ENCODE results near the gene TM4SF18. TPM values are rescaled to one million over a fixed set of nuclear protein-coding genes. Genes with fewer than 3 reads are reported as not detected.

The TM4SF18 gene
- total and polyA plus RNA-seq, 4 experiments from 2014 or later = not detected

GRCh38 chr3:149321640-149322039 lies 11.8 kb downstream of the TM4SF18 start:
- POLR2A ChIA-PET (ENCODE audit: partially characterized antibody) = no interaction called here

DNA sequence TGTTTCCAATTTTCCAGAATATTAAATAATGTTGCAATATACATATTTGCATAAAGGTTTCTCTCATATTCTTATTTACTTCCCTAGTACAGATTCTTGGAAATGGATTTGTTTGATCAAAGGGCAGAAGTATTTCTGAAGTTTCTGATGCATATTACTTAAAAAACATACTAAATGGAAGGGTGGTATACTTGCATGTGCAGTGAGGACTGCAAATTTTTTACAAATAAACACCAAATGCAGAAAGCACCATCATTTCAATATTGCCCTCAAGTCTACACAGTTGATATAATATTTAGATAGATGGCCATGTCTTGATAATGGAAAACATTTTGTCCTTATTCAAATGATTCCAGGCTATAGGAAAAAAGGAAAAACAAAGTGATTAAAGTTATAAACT lies 12.3 kb downstream of the TM4SF18 start:
- Histone ChIP-seq H3K36me3 (ENCODE audit: insufficient read depth, low read length) (no peaks in the 10 kb centered on the region), H3K27ac (ENCODE audit: low read depth, low read length) (no peak overlapping the region), H3K4me3 (ENCODE audit: low read length in 2 of 2) (no peak overlapping the region), H3K9me3 (ENCODE audit: control insufficient read depth in 1 of 2, low read length in 2 of 2) (no peaks in the 10 kb centered on the region), H3K4me1 (ENCODE audit: insufficient read depth, low read length) (no peaks in the 10 kb centered on the region), H3K27me3 (ENCODE audit: insufficient read depth, low read length) (no peaks in the 10 kb centered on the region)
- H3K4me3 Mint-ChIP-seq = no peak overlapping the region
- intact Hi-C loops (cut with micrococcal nuclease) = no loop called here
- peaks cover 3 to 6% of the 10 kb centered on the region in 2 donors for H3K27me3 Mint-ChIP-seq
- POLR2A ChIA-PET (ENCODE audit: partially characterized antibody) = no interaction called here
- H3K27ac Mint-ChIP-seq = no peak overlapping the region
- no peaks in the 10 kb centered on the region for H3K36me3 Mint-ChIP-seq
- no peaks in the 10 kb centered on the region for H3K9me3 Mint-ChIP-seq
- no peak for DNase-seq
- CTCF ChIA-PET (ENCODE audit: partially characterized antibody) = no interaction called here
- H3K4me1 Mint-ChIP-seq = no peaks in the 10 kb centered on the region

More at GRCh38 chr3:149321640-149322039, 11.8 kb downstream of the TM4SF18 start:
- Mint-ChIP-seq H3K4me1 (no peaks in the 10 kb centered on the region), H3K27me3 (peaks cover 5 to 6% of the 10 kb centered on the region in 2 donors), H3K4me3 (no peak overlapping the region), H3K9me3 (no peaks in the 10 kb centered on the region), H3K36me3 (no peaks in the 10 kb centered on the region), H3K27ac (no peak overlapping the region)
- intact Hi-C loops (cut with micrococcal nuclease) = no loop called here
- Histone ChIP-seq H3K9me3 (ENCODE audit: control insufficient read depth in 1 of 2, low read length in 2 of 2) (no peaks in the 10 kb centered on the region), H3K4me3 (ENCODE audit: low read length in 2 of 2) (no peak overlapping the region), H3K4me1 (ENCODE audit: insufficient read depth, low read length) (no peaks in the 10 kb centered on the region), H3K27ac (ENCODE audit: low read depth, low read length) (no peak overlapping the region), H3K27me3 (ENCODE audit: insufficient read depth, low read length) (no peaks in the 10 kb centered on the region), H3K36me3 (ENCODE audit: insufficient read depth, low read length) (no peaks in the 10 kb centered on the region)
- CTCF ChIA-PET (ENCODE audit: partially characterized antibody) = no interaction called here
- DNase-seq = no peak

DNA sequence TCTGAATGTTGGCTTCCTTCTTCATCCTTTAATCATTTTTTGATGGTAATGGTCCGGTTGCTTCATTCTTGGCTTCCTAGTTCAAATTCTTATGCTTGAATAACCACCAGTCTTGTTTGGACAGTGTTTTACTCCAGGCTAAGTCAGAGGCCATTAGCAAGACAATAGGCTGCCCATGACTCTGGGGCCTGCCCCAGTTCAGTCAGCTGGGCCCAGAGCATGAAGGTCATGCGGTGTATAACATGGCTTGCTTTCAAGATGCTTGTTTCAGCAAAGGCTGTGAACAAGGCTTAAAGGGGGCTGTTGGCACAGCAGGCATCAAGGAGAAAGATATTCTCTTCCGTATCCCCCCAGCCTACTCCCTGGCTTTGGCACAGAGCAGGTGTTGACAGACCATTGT lies 13.7 kb downstream of the TM4SF18 start:
- Histone ChIP-seq H3K36me3 (ENCODE audit: insufficient read depth, low read length) (no peaks in the 10 kb centered on the region), H3K4me1 (ENCODE audit: insufficient read depth, low read length) (no peaks in the 10 kb centered on the region), H3K9me3 (ENCODE audit: control insufficient read depth in 1 of 2, low read length in 2 of 2) (no peaks in the 10 kb centered on the region), H3K4me3 (ENCODE audit: low read length in 2 of 2) (no peak overlapping the region), H3K27ac (ENCODE audit: low read depth, low read length) (no peak overlapping the region), H3K27me3 (ENCODE audit: insufficient read depth, low read length) (no peaks in the 10 kb centered on the region)
- DNase-seq = peak in 1 of 5 donors; percentile 13
- CTCF ChIA-PET (ENCODE audit: partially characterized antibody) = no interaction called here
- no peaks in the 10 kb centered on the region for H3K4me1 Mint-ChIP-seq
- no peaks in the 10 kb centered on the region for H3K9me3 Mint-ChIP-seq
- POLR2A ChIA-PET (ENCODE audit: partially characterized antibody) = no interaction called here
- peaks cover 3 to 6% of the 10 kb centered on the region in 2 donors for H3K27me3 Mint-ChIP-seq
- intact Hi-C loops (cut with micrococcal nuclease) = no loop called here
- no peak overlapping the region for H3K4me3 Mint-ChIP-seq
- H3K36me3 Mint-ChIP-seq = no peaks in the 10 kb centered on the region
- H3K27ac Mint-ChIP-seq = no peak overlapping the region

- Histone ChIP-seq H3K4me1 (ENCODE audit: insufficient read depth, low read length) (no peaks in the 10 kb centered on the region), H3K27ac (ENCODE audit: low read depth, low read length) (no peak overlapping the region), H3K36me3 (ENCODE audit: insufficient read depth, low read length) (no peaks in the 10 kb centered on the region), H3K27me3 (ENCODE audit: insufficient read depth, low read length) (no peaks in the 10 kb centered on the region), H3K4me3 (ENCODE audit: low read length in 2 of 2) (no peak overlapping the region), H3K9me3 (ENCODE audit: control insufficient read depth in 1 of 2, low read length in 2 of 2) (no peaks in the 10 kb centered on the region)
- no peaks in the 10 kb centered on the region for H3K36me3 Mint-ChIP-seq
- DNase-seq = no peak
- H3K9me3 Mint-ChIP-seq = peaks cover 0 to 6% (median 0%) of the 10 kb centered on the region in 8 donors
- H3K4me1 Mint-ChIP-seq = no peaks in the 10 kb centered on the region
- POLR2A ChIA-PET (ENCODE audit: partially characterized antibody) = no interaction called here
- intact Hi-C loops (cut with micrococcal nuclease) = no loop called here
- CTCF ChIA-PET (ENCODE audit: partially characterized antibody) = no interaction called here
- no peak overlapping the region for H3K27ac Mint-ChIP-seq
- H3K4me3 Mint-ChIP-seq = no peak overlapping the region
- H3K27me3 Mint-ChIP-seq = peaks cover 12 to 16% of the 10 kb centered on the region in 2 donors
Observed at GRCh38 chr3:149317072-149317471, 16.4 kb downstream of the TM4SF18 start.

- Mint-ChIP-seq H3K36me3 (no peaks in the 10 kb centered on the region), H3K27me3 (peaks cover 14 to 17% of the 10 kb centered on the region in 2 donors), H3K4me1 (no peaks in the 10 kb centered on the region), H3K27ac (no peak overlapping the region), H3K4me3 (no peak overlapping the region), H3K9me3 (peaks cover 0 to 6% (median 0%) of the 10 kb centered on the region in 8 donors)
- no peaks in the 10 kb centered on the region for H3K36me3 ChIP-seq (ENCODE audit: insufficient read depth, low read length)
- no peaks in the 10 kb centered on the region for H3K9me3 ChIP-seq (ENCODE audit: control insufficient read depth in 1 of 2, low read length in 2 of 2)
- ChIA-PET POLR2A (ENCODE audit: partially characterized antibody) (no interaction called here), CTCF (ENCODE audit: partially characterized antibody) (no interaction called here)
- intact Hi-C loops (cut with micrococcal nuclease) = no loop called here
- no peak overlapping the region for H3K27ac ChIP-seq (ENCODE audit: low read depth, low read length)
- H3K4me3 ChIP-seq (ENCODE audit: low read length in 2 of 2) = no peak overlapping the region
- no peaks in the 10 kb centered on the region for H3K4me1 ChIP-seq (ENCODE audit: insufficient read depth, low read length)
- H3K27me3 ChIP-seq (ENCODE audit: insufficient read depth, low read length) = no peaks in the 10 kb centered on the region
- no peak for DNase-seq
Observed at GRCh38 chr3:149316437-149316836, 17.0 kb downstream of the TM4SF18 start.

DNA sequence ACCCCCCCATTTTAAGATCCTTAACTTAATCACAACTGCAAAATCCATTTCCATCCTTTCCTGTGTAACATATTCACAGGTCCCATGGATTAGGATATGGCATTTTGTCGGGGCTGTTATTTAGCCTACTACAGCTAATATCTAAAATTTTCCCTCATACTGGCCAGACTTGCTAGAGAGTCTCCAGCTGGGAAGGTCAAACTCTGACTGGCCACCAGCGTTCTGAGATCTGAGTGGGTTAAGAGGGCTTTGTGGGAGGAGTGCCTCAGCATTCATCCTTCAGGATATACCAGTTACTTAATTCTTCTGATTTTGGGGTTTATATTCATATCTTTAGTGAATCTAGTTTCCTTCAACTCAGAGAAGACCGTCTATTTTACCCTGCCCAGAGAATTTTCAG lies 17.7 kb downstream of the TM4SF18 start:
- H3K4me1 Mint-ChIP-seq = no peaks in the 10 kb centered on the region
- DNase-seq = no peak
- no peaks in the 10 kb centered on the region for H3K27me3 ChIP-seq (ENCODE audit: insufficient read depth, low read length)
- H3K9me3 ChIP-seq (ENCODE audit: control insufficient read depth in 1 of 2, low read length in 2 of 2) = no peaks in the 10 kb centered on the region
- H3K4me1 ChIP-seq (ENCODE audit: insufficient read depth, low read length) = no peaks in the 10 kb centered on the region
- no peak overlapping the region for H3K4me3 ChIP-seq (ENCODE audit: low read length in 2 of 2)
- intact Hi-C loops (cut with micrococcal nuclease) = no loop called here
- H3K36me3 Mint-ChIP-seq = no peaks in the 10 kb centered on the region
- no peaks in the 10 kb centered on the region for H3K36me3 ChIP-seq (ENCODE audit: insufficient read depth, low read length)
- H3K27ac ChIP-seq (ENCODE audit: low read depth, low read length) = no peak overlapping the region
- no peak overlapping the region for H3K4me3 Mint-ChIP-seq
- no peak overlapping the region for H3K27ac Mint-ChIP-seq
- peaks cover 17 to 20% of the 10 kb centered on the region in 2 donors for H3K27me3 Mint-ChIP-seq
- CTCF ChIA-PET (ENCODE audit: partially characterized antibody) = no interaction called here
- POLR2A ChIA-PET (ENCODE audit: partially characterized antibody) = no interaction called here
- peaks cover 0 to 6% (median 0%) of the 10 kb centered on the region in 8 donors for H3K9me3 Mint-ChIP-seq

DNA sequence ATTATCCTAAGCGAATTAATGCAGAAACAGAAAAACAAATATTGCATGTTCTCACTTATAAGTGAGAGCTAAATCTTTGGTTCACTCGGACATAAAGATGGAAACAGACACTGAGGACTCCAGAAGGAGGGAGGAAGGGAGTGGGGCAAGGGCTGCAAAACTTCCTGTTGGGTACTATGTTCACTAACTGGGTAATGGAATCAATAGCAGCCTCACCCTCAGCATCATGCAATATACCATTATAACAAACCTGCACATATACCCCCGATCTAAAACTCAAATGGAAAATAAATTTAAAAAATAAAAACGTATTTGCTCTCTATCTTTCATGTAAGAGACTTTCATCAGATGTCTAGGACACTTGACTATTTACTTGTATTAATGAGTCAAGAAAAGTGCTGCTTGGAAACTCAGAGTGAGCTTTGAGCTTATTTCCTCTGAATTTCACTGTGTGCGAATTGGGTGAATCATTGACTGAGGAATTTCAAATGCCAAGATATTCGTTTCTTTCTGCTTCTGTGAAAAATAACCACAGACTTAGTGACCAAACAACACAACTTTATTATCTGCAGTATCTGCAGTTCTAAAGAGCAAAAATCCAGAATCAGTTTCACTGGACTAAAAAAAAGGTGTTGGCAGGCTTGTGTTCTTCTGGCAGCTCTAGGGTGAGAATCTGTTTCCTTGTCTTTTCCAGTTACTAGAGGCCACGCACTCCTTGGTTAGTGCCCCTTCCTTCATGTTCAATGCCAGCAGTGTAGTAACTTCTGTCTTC lies 18.4 kb downstream of the TM4SF18 start:
- intact Hi-C loops (cut with micrococcal nuclease) = no loop called here
- H3K9me3 ChIP-seq (ENCODE audit: control insufficient read depth in 1 of 2, low read length in 2 of 2) = no peaks in the 10 kb centered on the region
- POLR2A ChIA-PET (ENCODE audit: partially characterized antibody) = no interaction called here
- H3K36me3 ChIP-seq (ENCODE audit: insufficient read depth, low read length) = no peaks in the 10 kb centered on the region
- H3K4me1 ChIP-seq (ENCODE audit: insufficient read depth, low read length) = no peaks in the 10 kb centered on the region
- Mint-ChIP-seq H3K27ac (no peak overlapping the region), H3K36me3 (no peaks in the 10 kb centered on the region), H3K4me1 (no peaks in the 10 kb centered on the region), H3K9me3 (peaks cover 0 to 6% (median 0%) of the 10 kb centered on the region in 8 donors), H3K4me3 (no peak overlapping the region), H3K27me3 (peaks cover 18 to 23% of the 10 kb centered on the region in 2 donors)
- no peak overlapping the region for H3K27ac ChIP-seq (ENCODE audit: low read depth, low read length)
- no peak overlapping the region for H3K4me3 ChIP-seq (ENCODE audit: low read length in 2 of 2)
- no peaks in the 10 kb centered on the region for H3K27me3 ChIP-seq (ENCODE audit: insufficient read depth, low read length)
- DNase-seq = no peak
- CTCF ChIA-PET (ENCODE audit: partially characterized antibody) = no interaction called here

Measured in CD4-positive, alpha-beta memory T cell (primary cell).